HG02970 (cell line): ENCODE data around the gene GALNT7.
"Not testable (repeated sequence)": the region's sequence is repeated elsewhere in the genome, so short reads cannot be mapped to it uniquely, and the experiment has no call there.

Experiments used
- ATAC-seq: cut with Tn5 transposase; IDR thresholded peaks from one replicate; pipeline ENCODE4 v1.9.1; 2021; ENCODE audit warnings: mild to moderate bottlenecking, moderate library complexity, moderate number of reproducible peaks; ENCODE audit not compliant: unreplicated experiment, low FRiP score

GALNT7 gene

GRCh38 chr4:173191623-173192041, 23.0 kb downstream of the GALNT7 start:
- no peak for ATAC-seq

GRCh38 chr4:173192375-173193162, 24.0 kb downstream of the GALNT7 start:
- ATAC-seq: no peak

GRCh38 chr4:173194157-173194556, 25.5 kb downstream of the GALNT7 start:
- no peak for ATAC-seq

GRCh38 chr4:173195109-173195508, 26.5 kb downstream of the GALNT7 start:
- ATAC-seq: no peak

- no peak for ATAC-seq
Observed at GRCh38 chr4:173199553-173199952, 30.9 kb downstream of the GALNT7 start.

- ATAC-seq: no peak
Observed at GRCh38 chr4:173200103-173200884, 31.7 kb downstream of the GALNT7 start.

GRCh38 chr4:173202395-173202794, 33.8 kb downstream of the GALNT7 start:
- ATAC-seq: no peak

GRCh38 chr4:173205656-173206055, 37.0 kb downstream of the GALNT7 start:
- ATAC-seq: no peak

GRCh38 chr4:173208420-173208819, 39.8 kb downstream of the GALNT7 start:
- ATAC-seq: no peak

GRCh38 chr4:173211222-173211621, 42.6 kb downstream of the GALNT7 start:
- ATAC-seq: no peak

- no peak for ATAC-seq
Observed at GRCh38 chr4:173211838-173212237, 43.2 kb downstream of the GALNT7 start.

GRCh38 chr4:173212379-173212778, 43.8 kb downstream of the GALNT7 start:
- ATAC-seq: no peak

- no peak for ATAC-seq
Observed at GRCh38 chr4:173213296-173213695, 44.7 kb downstream of the GALNT7 start.

- no peak for ATAC-seq
Observed at GRCh38 chr4:173214231-173214630, 45.6 kb downstream of the GALNT7 start.

- no peak for ATAC-seq
Observed at GRCh38 chr4:173214661-173215060, 46.0 kb downstream of the GALNT7 start.

- ATAC-seq: no peak
Observed at GRCh38 chr4:173217075-173217474, 48.5 kb downstream of the GALNT7 start.

- no peak for ATAC-seq
Observed at GRCh38 chr4:173217727-173218126, 49.1 kb downstream of the GALNT7 start.

GRCh38 chr4:173218411-173219125, 50.0 kb downstream of the GALNT7 start:
- ATAC-seq: no peak

- ATAC-seq: not testable (repeated sequence)
Observed at GRCh38 chr4:173219126-173219437, 50.5 kb downstream of the GALNT7 start.

GRCh38 chr4:173223743-173224142, 55.1 kb downstream of the GALNT7 start:
- ATAC-seq: no peak

GRCh38 chr4:173226401-173226888, 57.8 kb downstream of the GALNT7 start:
- ATAC-seq: no peak
